HG02938 (cell line): ENCODE data around the gene KIF11.
A peak's percentile ranks its signal among the peaks of the same experiment; 100 is the strongest.
"Not testable (repeated sequence)": the region's sequence is repeated elsewhere in the genome, so short reads cannot be mapped to it uniquely, and the experiment has no call there.

Source experiments
- ATAC-seq: cut with Tn5 transposase; IDR thresholded peaks from one replicate; pipeline ENCODE4 v1.9.1; 2021; ENCODE audit warnings: mild to moderate bottlenecking, moderate library complexity; ENCODE audit not compliant: unreplicated experiment

The KIF11 gene

DNA sequence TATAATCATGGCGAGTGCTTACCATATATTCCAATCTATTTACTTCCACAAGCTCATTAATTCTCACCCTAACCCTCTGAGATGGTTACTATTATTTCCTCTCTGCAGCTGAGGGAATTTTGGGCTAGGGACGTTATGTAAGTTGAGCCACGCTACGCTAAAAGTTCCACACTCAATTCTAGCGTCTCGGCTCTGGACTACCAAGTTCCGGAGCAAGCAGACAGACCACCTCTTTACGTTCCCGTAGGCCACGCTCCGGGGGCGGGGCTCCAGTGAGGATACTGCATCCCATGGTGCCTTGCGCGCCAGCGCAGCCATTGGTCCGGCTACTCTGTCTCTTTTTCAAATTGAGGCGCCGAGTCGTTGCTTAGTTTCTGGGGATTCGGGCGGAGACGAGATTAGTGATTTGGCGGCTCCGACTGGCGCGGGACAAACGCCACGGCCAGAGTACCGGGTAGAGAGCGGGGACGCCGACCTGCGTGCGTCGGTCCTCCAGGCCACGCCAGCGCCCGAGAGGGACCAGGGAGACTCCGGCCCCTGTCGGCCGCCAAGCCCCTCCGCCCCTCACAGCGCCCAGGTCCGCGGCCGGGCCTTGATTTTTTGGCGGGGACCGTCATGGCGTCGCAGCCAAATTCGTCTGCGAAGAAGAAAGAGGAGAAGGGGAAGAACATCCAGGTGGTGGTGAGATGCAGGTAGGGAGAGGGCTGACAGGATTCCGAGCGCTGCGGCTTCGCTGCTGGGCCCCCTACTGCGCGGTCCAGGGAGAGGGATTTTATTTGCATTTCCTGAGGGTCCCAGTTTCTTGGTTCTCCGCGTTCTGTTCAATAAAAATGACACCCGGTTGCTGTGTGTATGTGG is at the start of gene KIF11:
TSS of gene KIF11 (plus strand) at position 370 of the 858 bp plus-strand sequence. CDS start at position 616, 246 bp downstream.
- peak; percentile 72 for ATAC-seq

DNA sequence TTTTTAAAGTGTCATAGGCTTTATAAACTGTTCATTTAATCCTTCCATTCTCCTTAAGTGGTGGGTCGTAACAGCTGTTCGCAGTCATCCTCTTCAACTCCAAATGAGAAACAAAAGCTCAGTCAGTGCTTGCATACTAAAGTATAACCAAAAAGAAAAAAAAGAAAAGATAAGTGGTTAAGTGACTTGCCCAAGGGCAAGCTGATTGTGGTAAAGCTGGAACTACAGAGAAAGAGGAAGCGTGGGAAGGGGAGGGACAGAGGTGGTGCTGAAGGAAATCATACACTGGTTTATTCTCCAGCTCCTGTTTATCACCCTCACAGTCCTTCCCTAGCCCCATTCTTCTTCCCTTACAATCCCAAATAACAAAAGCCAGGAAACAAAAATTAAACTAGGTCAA is 48.6 kb upstream of the KIF11 start:
- ATAC-seq: no peak

DNA sequence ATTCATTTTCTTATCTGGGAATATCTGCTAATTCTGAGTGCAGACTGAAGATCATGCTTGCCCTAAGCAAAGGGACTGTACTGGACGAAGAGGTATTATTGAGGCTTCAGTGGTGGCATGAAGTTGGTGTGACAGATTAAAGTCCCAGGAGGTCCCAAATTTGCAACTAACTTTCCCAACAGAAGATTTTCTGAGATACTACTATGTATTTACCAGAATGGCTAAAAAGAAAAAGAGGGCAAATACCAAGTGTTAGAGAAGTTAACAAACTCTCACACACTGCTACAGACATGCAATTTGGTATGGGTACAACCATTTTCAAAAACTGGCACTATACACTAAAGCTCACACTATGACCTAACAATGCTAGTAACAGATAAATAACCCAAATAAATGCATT is 47.4 kb upstream of the KIF11 start:
- ATAC-seq: no peak

DNA sequence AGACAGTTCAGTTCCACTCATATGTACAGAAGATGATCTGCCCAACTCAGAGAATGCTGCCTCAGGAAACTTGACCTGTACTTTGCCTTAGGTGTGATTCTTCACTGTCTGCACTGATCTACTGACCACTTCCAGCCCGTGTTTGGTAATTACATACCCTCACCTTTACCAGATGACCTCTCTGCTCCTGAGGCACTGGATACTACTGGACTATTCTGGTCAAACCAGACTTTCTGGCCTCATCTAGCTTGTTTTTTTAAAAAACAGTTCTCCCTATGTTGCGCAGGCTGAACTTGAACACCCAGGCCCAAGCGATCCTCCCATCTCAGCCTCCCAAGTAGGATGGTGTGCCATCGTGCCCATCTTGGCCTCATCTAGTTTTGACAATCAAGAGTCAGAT is 45.3 kb upstream of the KIF11 start:
- no peak for ATAC-seq

DNA sequence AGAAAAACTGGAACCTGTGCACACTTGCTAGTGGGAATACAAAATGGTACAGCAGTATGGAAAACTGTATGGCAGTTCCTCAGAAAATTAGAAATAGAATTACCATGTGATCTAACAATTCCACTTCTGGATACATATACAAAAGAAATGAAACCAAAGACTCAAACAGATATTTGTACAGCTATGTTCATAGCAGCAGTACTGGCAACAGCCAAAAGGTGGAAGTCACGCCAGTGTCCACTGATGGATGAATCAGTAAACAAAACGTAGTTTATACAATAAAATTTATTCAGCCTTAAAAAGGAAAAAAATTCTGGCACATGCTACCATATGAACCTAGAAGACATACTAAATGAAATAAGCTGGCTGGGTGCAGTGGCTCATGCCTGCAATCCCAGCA is 42.0 kb upstream of the KIF11 start:
- ATAC-seq: no peak

DNA sequence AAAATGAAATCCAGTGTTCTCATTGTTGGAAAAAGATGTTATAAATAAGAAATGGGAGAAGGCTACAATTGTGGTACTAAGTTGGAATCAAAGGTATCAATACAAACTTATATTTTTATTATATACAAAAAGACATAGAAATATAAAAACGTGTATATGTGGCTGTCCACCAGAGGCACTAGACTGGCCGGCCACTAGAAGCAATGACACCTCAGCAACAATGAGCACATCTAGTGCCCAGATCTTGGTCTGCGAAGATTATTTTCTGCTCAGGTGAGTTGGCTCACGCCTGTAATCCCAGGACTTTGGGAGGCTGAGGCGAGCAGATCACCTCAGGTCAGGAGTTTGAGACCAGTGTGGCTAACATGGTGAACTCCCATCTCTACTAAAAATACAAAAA is 40.6 kb upstream of the KIF11 start:
- ATAC-seq: no peak

DNA sequence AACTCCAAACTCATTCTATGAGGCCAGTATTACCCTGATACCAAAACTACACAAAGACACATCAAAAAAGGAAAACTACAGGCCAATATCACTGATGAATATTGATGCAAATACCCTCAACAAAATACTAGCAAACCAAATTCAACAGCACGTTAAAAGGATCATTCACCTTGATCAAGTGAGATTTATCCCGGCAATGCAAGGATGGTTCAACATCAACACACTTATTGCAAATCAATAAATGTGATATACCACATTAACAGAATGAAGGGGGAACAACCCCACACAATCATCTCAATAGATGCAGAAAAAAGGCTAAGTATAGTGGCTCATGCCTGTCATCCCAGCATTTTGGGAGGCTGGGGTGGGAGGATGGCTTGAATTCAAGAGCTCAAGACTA is 39.0 kb upstream of the KIF11 start:
- no peak for ATAC-seq

DNA sequence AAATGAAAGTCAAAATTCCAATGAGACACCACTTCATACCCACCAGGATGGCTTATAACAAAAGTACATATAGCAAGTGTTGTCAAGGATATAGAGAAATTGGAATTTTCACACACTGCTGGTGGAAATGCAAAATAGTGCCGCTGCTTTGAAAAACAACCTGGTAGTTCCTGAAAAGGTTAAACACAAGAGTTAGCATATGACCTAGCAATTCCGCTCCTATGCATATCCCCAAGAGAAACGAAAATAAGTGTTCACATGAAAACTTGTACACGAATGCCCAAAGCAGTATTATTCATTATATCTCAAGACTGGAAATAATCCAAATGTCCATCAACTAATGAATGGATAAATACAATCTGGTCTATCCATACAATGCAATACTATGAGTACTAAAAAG is 33.9 kb upstream of the KIF11 start:
- ATAC-seq: no peak

DNA sequence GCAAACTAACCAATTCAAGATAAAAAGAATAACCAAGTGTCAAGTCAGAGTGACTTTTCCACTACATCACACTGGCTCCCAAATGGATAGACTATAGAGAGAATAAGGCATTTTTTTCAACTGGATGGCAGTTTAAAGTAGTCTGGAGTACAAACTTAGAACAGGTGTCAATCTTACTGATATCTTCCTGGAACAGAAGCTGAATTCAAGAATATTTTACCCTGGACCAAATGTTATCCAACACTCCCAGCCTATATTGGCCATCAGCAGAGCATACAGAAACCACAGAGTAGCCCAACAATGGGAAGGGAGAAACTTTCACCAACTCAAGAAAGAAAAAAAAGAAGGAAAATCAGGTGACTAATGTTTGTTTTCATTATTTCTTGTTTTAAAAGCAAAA is 30.5 kb upstream of the KIF11 start:
- no peak for ATAC-seq

DNA sequence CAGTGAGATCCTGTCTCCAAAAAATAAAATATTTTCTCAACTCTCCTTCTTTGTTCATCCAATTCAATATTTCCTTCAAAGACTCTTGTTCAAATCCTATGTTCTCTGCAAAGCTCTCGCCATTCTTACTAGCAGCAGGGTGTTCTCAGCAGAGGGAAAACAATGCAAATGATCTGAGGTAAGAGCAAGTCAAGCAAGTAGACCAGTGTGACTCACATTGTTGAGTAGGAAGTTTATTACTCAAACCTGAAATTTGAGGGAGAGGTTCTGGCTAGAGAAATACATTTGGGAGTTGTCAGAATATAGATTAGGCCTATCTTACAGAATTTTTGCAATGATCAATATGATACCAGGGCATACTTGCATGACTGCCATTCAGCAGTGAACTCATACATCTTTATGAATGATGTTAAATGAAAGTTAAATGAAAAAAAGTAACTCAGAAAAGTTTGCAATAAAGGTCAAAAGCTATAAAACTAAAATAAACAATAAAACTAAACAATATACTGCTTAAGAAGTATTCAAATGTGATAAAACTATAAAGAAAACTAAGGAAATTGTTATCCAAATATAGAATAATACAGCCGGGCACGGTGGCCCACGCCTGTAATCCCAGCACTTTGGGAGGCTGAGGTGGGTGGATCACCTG is 24.9 kb upstream of the KIF11 start:
- no peak for ATAC-seq

DNA sequence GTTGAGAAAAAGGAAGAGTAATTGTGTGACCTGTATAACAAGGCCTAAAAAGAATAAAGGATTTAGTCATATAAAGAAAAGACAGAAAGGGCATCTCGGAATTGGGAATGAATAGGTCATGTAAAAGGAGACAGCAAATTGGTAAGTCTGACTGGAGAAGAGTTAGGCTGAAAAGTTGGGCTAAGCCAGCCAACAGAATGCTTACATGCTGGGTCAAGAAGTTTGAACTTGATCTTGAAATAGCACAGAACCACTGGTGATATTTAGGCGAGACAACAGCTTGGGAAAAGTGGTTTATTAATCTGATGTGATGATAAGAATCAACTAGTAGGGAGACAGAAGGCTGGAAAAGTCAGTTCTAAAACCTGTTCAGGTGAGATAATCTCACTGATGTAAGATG is 23.9 kb upstream of the KIF11 start:
- ATAC-seq: no peak

DNA sequence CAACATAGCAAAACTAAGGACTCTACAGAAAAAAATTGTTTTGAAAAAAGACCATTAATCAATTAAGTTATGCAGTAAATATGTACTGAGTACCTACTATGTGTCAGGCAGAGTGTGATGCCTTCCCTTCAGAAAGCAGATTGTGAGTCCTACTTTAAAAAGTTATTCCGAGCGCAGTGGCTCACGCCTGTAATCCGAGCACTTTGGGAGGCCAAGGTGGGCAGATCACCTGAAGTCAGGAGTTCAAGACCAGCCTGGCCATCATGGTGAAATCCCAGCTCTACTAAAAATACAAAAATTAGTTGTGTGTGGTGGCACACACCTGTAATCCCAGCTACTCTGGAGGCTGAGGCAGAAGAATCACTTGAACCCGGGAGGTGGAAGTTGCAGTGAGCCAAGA is 23.3 kb upstream of the KIF11 start:
- ATAC-seq: not testable (repeated sequence)

DNA sequence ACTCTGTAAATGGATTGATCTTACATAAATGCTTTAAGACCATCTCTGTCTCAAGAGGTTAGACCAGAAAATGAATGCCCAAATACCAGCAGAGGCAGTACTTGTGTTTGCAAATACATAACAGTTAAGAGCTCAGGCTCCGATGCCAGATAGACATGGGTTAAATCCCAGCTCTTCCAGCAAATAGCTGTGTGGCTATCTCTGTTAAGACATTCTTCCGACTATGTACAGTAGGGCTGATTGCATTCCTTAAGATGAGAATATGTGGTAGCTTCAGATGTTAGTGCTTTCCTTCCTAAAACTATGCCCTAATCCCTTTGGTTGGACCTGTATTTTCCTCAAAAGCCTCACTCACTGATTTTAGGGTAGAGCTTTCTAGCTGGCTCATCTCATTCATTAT is 21.3 kb upstream of the KIF11 start:
- ATAC-seq: no peak

DNA sequence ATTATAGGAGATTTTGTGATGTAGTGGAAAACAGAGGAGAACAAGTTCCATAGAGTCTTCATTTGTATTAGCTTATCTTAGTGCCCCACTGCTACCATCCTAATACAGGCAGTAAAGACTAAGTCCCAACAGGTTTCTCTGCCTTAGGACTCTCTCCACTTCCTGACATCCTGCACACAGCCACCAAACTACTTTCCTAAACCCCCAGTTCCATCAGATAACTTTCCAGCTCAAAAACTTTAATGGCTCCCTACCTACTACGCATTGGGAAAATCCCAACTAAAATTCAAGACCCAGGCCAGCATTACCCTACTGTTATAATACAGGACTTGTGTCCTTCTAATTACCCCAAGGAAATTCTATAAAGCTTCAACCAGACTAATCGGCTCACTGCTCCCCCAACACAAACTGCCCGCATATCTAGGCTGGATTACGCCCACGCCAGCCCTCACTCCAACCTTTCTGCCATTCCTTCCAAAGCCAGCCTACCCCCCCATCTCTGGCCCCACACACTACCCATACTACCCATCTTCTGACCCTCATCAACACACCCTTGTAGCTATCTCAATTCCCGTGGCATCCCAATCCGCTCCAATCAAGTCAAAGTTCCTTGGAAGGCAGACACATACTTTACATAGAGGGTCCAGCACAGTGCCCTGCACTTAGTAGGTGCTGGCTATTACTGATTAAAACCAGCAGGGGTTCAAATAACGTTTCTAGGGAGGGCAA is 20.4 kb upstream of the KIF11 start:
- no peak for ATAC-seq

DNA sequence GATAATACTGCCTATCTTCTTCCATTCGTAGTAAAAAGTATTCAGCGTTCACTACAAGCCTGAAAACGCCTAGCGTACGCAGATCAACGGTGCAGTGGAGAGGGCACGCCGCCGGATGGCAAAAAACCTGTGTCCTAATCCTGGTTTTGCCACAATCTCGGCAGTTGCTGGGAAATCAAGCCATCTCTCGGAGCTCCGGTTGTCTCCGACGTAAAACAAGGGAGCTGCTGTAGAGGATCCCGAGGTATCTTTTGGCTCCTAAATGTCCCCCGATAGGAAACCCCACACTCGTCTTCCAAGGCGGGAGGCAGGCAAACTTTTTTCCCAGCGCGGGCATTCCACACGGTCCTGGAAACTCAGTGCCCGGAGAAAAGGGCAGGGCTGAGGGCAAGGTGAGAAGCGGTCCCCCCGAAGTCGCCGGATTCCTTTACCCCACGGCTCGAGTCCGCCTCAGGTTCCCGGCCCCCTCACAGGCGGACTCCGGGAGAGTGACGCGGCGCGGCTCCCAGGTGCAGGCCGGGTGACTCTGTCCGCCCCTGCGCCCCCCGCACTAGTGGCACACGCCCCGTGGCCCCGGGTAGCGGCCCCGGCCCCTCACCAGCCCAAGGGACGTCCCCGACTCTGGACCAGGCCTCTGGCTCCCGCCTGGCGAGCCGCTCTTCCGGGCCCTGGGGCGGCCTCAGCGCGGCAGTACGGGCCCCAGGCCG is 19.7 kb upstream of the KIF11 start:
- ATAC-seq: no peak

DNA sequence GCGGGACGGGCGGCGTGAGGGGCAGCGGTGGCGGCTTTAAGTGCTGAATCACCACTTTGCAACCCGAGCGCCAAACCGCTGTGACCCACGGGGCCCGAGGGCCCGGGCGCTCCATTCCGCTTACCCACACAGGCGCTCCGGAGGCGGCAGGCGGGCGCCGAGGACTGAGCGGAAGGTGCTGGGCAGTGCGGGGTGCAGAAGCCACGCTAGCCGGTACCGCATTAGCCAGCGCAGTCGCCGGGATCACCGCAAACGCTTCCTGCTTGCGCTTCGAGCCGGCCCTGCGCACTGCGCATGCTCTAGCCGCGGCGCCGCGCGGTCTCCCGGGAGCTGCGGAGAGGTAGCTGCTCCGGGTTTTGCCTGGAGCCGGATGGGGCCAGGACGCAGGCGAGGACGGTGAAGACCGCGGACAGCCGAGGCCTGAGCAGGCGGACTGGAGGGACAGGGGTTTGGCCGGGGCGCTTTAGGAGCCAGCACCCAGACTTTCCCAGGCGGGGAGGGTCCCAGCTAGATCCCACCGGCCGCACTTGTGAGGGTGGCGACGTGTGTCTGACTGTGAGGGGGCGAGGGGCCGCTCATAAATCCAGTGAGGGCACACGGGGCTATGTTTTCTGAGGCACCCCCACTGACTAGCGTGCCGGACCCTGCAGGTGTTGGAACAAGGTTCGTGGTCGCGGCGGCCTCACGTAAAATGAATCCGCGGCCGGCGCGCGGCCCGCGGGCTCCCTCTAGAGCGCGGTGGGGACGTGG is 19.0 kb upstream of the KIF11 start, which contains the start of gene IDE:
TSS of gene IDE (minus strand) at position 296 of the 750 bp plus-strand sequence. CDS start at position 222, 74 bp downstream.
- ATAC-seq: peak; percentile 63

DNA sequence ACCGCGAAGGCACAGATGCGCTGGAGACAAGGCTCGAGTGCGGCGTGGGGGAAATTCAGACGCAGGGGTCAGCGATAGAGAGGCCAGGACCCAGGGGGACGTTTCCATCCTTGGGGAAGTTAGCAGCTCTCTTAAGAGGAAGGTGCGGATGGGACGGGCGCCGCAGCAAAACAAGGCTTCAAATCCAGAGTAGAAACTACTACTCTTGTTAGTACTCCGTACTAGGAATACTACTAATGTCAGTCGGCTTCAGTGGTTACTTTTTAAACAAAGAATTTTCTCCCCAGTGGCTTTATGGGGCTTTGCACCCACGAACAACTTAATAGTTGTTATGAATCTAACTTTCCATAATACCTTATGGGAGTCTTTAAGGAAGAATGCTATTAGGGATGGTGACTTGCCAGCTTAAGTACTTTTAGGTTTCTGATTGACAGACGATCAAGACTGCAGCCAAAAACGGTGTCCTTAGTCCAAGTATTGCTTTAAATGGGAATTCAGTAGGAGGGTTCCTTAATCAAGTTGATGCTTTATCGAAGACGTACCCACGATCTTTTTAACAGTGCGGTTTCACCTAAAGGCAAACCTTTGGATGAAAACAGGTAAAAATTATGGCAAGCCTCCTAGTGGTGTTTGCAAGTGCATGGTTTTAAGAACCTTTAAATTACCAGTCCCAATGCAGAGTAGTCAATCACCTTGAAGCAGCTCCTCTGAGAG is 18.2 kb upstream of the KIF11 start:
- ATAC-seq: peak; percentile 17

DNA sequence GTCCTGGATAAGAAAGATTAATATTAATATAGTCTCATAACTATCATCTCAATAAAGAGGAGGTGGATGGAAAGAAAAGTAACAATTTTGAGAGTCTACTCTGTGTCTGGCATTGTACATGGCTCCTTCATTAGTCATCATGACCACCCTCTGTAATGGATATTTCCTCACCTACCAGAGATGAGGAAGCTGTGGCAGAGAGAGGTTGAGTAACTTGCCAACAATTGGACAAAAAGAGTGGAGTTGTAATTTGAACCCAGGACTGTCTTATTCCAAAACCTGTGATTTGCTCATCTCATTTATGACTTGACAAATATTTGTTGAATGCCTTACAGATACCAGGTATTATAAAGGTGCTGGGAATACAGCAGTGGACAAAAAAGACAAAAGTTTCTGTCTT is 17.0 kb upstream of the KIF11 start:
- no peak for ATAC-seq

DNA sequence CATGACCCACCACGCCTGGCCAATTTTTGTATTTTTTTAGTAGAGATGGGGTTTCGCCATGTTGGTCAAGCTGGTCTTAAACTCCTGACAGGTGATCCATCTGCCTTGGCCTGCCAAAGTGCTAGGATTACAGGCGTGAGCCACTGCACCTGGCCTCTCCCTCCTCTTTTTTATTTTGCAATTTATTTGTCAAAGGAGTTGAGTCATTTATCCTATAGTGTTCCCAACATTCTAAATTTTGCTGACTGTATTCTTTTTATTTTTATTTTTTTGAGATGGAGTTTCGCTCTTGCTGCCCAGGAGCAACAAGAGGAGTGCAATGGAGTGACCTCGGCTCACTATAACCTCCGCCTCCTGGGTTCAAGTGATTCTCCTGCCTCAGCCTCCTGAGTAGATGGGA is 10.6 kb upstream of the KIF11 start:
- ATAC-seq: not testable (repeated sequence)
